Measurements from ENCODE around the gene SYT5. TPM values are rescaled to one million over a fixed set of nuclear protein-coding genes. Genes with fewer than 3 reads are reported as not detected.

SYT5 gene
- total RNA-seq, 1 experiment from 2014 or later, result 2.3 TPM

GRCh38 chr19:55197528-55197927, 17.4 kb upstream of the SYT5 start (continued):
- no peak for TF ChIP-seq ZBTB33 (IDR thresholded peaks at IDR 0.05; ENCODE audit: extremely low read depth, insufficient replicate concordance, low read length)

- Histone ChIP-seq H4K20me1 (ENCODE audit: insufficient read depth) (no peaks in the 10 kb centered on the region), H3K4me3 (replicated peaks in 1 of 2; ENCODE audit: low read depth in 1 of 2, low read length in 2 of 2) (no peak overlapping the region), H3K9ac (ENCODE audit: low read length) (no peak overlapping the region), H3K27ac (ENCODE audit: low read depth, low read length) (no peak overlapping the region), H3K4me2 (ENCODE audit: low read length) (no peak overlapping the region), H3K4me1 (ENCODE audit: control insufficient read depth in 1 of 2, insufficient read depth in 2 of 2, low read length in 2 of 2) (no peaks in the 10 kb centered on the region), H2AFZ (ENCODE audit: low read depth, low read length, poor library complexity, severe bottlenecking) (no peak overlapping the region), H3K9me2 (ENCODE audit: insufficient read depth) (no peaks in the 10 kb centered on the region), H3K79me2 (ENCODE audit: insufficient read depth, low read length) (no peaks in the 10 kb centered on the region), H3K9me3 (ENCODE audit: control insufficient read depth in 1 of 2, insufficient read depth in 1 of 2, low read depth in 1 of 2, low read length in 2 of 2) (no peaks in the 10 kb centered on the region), H3K27me3 (ENCODE audit: insufficient read depth, low read length) (no peaks in the 10 kb centered on the region), H3K36me3 (ENCODE audit: control insufficient read depth in 1 of 2, insufficient read depth in 2 of 2, low read length in 2 of 2) (peaks cover 3 to 7% of the 10 kb centered on the region in 2 experiments; a peak in 3 of 4 replicates)
- BruUV-seq (replicated peaks), result no TSS peak
- DNase-seq (ENCODE audit: low read depth, low spot score), result no peak
- TF ChIP-seq SIN3A (IDR thresholded peaks at IDR 0.05; ENCODE audit: low read depth), result no peak
- TF ChIP-seq YY1 (IDR thresholded peaks at IDR 0.05; ENCODE audit: extremely low read depth, insufficient replicate concordance, low read depth, low read length), result peak; percentile 11
- CTCF ChIA-PET, result no interaction called here
- RAD21 ChIA-PET (ENCODE audit: low non-redundant PET in 1 of 2, low total read pairs in 2 of 2, uncharacterized antibody in 2 of 2, unreplicated experiment in 2 of 2), result no interaction called here
- intact Hi-C loops (cut with micrococcal nuclease), result no loop called here
- peak; percentile 60 for ATAC-seq
- POLR2A ChIA-PET, result interaction anchor here (0.9 kb wide), 1 partner anchor 14 kb away, joined by 3 read pairs; no protein-coding TSS in a partner anchor
These were observed 16.7 kb upstream of the SYT5 start for GRCh38 chr19:55196803-55197202.

- H3K79me2 ChIP-seq (ENCODE audit: insufficient read depth, low read length), result peaks cover 4% of the 10 kb centered on the region; the same call in 1 of the 2 replicates
- DNase-seq (ENCODE audit: low read depth, low spot score), result no peak
- H3K9me3 ChIP-seq (ENCODE audit: control insufficient read depth in 1 of 2, insufficient read depth in 1 of 2, low read depth in 1 of 2, low read length in 2 of 2), result no peaks in the 10 kb centered on the region
- RAD21 ChIA-PET (ENCODE audit: low non-redundant PET in 1 of 2, low total read pairs in 2 of 2, uncharacterized antibody in 2 of 2, unreplicated experiment in 2 of 2), result no interaction called here
- intact Hi-C loops (cut with micrococcal nuclease), result no loop called here
- TF ChIP-seq ATF3 (IDR thresholded peaks at IDR 0.05) (no peak), FOSL1 (IDR thresholded peaks at IDR 0.05; ENCODE audit: low read depth) (no peak), TCF7L2 (IDR thresholded peaks at IDR 0.05; ENCODE audit: borderline replicate concordance, extremely low read depth, insufficient read depth, insufficient read length) (no peak), JUND (IDR thresholded peaks at IDR 0.05) (no peak), CEBPB (IDR thresholded peaks at IDR 0.05; ENCODE audit: low read depth) (no peak), EZH2 (IDR thresholded peaks at IDR 0.05) (no peak), EZH2phosphoT487 (IDR thresholded peaks at IDR 0.05; ENCODE audit: borderline replicate concordance) (no peak), YY1 (IDR thresholded peaks at IDR 0.05; ENCODE audit: extremely low read depth, insufficient replicate concordance, low read depth, low read length) (no peak), POLR2A (IDR thresholded peaks at IDR 0.05; ENCODE audit: borderline replicate concordance, extremely low read depth, insufficient read depth, insufficient read length) (no peak), SIN3A (IDR thresholded peaks at IDR 0.05; ENCODE audit: low read depth) (no peak), ZFX (IDR thresholded peaks at IDR 0.05) (no peak), POLR2AphosphoS5 (IDR thresholded peaks at IDR 0.05; ENCODE audit: low read depth, low read length) (no peak), SRF (IDR thresholded peaks at IDR 0.05; ENCODE audit: low read depth) (no peak), EGR1 (IDR thresholded peaks at IDR 0.05; ENCODE audit: low read depth) (no peak)
- no peaks in the 10 kb centered on the region for H3K27me3 ChIP-seq (ENCODE audit: insufficient read depth, low read length)
- POLR2A ChIA-PET, result no interaction called here
- no peak overlapping the region for H3K27ac ChIP-seq (ENCODE audit: low read depth, low read length)
- no peak overlapping the region for H3K4me3 ChIP-seq (replicated peaks in 1 of 2; ENCODE audit: low read depth in 1 of 2, low read length in 2 of 2)
- H4K20me1 ChIP-seq (ENCODE audit: insufficient read depth), result no peaks in the 10 kb centered on the region
- CTCF ChIA-PET, result no interaction called here
- peaks cover 7 to 17% of the 10 kb centered on the region in 2 experiments for H3K4me1 ChIP-seq (ENCODE audit: control insufficient read depth in 1 of 2, insufficient read depth in 2 of 2, low read length in 2 of 2)
- H3K9ac ChIP-seq (ENCODE audit: low read length), result no peak overlapping the region
- H3K36me3 ChIP-seq (ENCODE audit: control insufficient read depth in 1 of 2, insufficient read depth in 2 of 2, low read length in 2 of 2), result no peaks in the 10 kb centered on the region
- no peaks in the 10 kb centered on the region for H3K9me2 ChIP-seq (ENCODE audit: insufficient read depth)
- no peak overlapping the region for H3K4me2 ChIP-seq (ENCODE audit: low read length)
- ATAC-seq, result no peak
- no peak overlapping the region for H2AFZ ChIP-seq (ENCODE audit: low read depth, low read length, poor library complexity, severe bottlenecking)
- no TSS peak for BruUV-seq (replicated peaks)
These were observed 13.4 kb upstream of the SYT5 start for GRCh38 chr19:55193481-55193880.
